ENCODE results near the gene ARHGEF3. TPM values are rescaled to one million over a fixed set of nuclear protein-coding genes. Genes with fewer than 3 reads are reported as not detected.

The ARHGEF3 gene
- polyA plus RNA-seq, 5 donors = 19.7 to 23.2 (median 22.7) TPM

GRCh38 chr3:56684029-56684428 lies 117.7 kb downstream of the ARHGEF3 start:
- DNase-seq = no peak

GRCh38 chr3:56683122-56683817 lies 118.5 kb downstream of the ARHGEF3 start, which contains the start of gene TASOR:
TASOR (minus strand) TSS chr3:56683265; CDS start chr3:56683006, 259 bp downstream.
- DNase-seq = peak in 1 of 2 donors; percentile 83

- DNase-seq = peak; percentile 77 to 80
These were observed 119.2 kb downstream of the ARHGEF3 start for GRCh38 chr3:56682462-56683121.

DNA sequence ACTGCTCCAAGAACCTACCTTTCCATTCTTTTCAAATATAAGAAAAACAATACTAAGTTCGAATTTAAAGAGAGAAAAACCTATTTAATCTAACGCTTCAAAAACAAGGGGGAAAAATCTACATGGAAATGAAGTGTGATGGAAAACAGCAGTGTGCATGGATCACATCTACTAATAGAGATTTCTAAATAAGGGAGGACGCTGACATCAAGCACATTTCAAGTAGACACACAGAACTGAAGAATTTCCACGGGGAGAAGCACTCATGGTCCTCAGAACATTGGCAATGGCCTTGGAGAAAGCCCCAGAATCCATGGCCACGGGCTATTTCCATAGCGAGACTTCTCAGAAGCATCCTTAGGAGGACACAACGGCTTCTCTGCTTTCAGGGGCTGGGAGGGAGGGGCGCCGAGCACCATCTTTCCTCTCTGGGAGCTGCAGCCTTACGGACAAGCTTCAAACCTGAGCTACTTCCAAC lies 119.7 kb downstream of the ARHGEF3 start:
- no peak for DNase-seq

DNA sequence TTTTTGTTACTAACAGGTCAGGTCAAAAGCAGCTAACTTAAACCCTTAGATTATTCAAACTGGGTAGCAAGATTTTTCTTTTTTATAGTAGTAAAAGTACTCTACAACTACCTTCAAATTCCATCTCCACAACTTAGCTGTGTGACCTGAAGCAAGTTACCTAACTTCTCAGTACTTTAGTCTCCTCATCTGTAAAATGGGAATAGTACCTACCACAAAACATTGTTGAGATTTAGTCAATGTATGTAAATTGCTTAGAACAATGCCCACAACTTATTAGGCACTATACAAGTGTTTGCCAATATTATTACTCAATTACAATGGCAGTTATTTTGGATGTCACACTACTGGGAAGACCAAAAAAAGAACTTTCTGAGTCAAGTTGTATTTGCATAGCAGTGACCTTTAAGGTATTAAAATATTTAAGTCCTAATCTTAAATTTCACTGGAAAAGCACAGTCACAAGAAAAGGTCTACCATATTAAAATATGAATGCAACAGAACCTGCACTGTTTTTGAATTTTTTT lies 121.6 kb downstream of the ARHGEF3 start:
- DNase-seq = no peak

Other genes with a start within 250 kb of the ARHGEF3 start
- 10 to 100 TPM; 36.0 to 63.1 (median 57.8) TPM for gene CCDC66, start 244.8 kb downstream of the ARHGEF3 start, polyA plus RNA-seq (ENCODE audit: insufficient read depth in 1 of 5, insufficient read length in 5 of 5, low replicate concordance in 1 of 5)
- gene TASOR, start 118.7 kb downstream of the ARHGEF3 start, polyA plus RNA-seq (ENCODE audit: insufficient read depth in 1 of 5, insufficient read length in 5 of 5, low replicate concordance in 1 of 5) = 10 to 100 TPM; 58.7 to 90.9 (median 81.3) TPM